Measurements from ENCODE around the gene TNFSF12. TPM values are rescaled to one million over a fixed set of nuclear protein-coding genes. Genes with fewer than 3 reads are reported as not detected.

The TNFSF12 gene
- total RNA-seq, 4 donors from 2014 or later: 9.9 to 31.7 (median 20.9) TPM

DNA sequence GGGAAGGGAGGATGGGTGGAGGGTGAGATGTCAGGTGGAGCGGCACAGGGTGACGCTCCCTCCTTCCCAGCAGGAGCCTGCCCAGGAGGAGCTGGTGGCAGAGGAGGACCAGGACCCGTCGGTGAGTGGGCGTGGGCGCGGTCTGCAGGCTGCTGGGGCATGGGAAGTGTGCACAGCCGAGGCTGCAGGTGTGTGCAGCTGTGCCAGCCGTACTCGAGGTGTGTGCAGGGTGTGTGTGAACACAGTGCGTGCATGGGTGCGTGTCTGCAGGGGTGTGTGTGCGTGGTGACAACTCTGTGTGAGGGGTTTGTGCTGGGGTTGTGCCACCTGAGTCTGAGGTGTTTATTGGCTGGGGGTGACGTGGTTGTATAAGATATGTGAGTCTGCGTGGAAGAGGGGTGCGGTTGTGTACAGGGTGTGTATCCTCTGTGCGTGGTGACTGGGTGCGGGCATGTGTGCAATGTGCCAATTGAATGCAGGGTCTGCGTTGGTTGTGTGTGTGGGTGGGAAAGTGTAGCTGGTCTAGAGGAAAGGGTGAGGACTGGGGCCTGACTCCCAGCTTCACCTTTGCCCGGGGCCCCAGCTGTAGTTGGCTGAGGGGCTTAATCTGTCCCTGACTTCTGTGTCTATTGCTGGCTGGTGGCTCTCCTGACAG, 670 bp downstream of the TNFSF12 start:
- WGBS, 2 donors: 14 to 18% methylated on average over 20 of the region's 20 CpGs
- H3K4me3 ChIP-seq (ENCODE audit: low read depth, poor library complexity, severe bottlenecking): peak overlapping the region; percentile 51
- no peak for TF ChIP-seq POLR2A (IDR thresholded peaks at IDR 0.05)
- TF ChIP-seq, protein P1, sequence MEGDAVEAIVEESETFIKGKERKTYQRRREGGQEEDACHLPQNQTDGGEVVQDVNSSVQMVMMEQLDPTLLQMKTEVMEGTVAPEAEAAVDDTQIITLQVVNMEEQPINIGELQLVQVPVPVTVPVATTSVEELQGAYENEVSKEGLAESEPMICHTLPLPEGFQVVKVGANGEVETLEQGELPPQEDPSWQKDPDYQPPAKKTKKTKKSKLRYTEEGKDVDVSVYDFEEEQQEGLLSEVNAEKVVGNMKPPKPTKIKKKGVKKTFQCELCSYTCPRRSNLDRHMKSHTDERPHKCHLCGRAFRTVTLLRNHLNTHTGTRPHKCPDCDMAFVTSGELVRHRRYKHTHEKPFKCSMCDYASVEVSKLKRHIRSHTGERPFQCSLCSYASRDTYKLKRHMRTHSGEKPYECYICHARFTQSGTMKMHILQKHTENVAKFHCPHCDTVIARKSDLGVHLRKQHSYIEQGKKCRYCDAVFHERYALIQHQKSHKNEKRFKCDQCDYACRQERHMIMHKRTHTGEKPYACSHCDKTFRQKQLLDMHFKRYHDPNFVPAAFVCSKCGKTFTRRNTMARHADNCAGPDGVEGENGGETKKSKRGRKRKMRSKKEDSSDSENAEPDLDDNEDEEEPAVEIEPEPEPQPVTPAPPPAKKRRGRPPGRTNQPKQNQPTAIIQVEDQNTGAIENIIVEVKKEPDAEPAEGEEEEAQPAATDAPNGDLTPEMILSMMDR (IDR thresholded peaks at IDR 0.05): no peak
- intact Hi-C loops (cut with DNase I; ENCODE audit: low total_unique reads): loop anchor here (10.0 kb wide), 2 partner anchors 55 to 195 kb away; partner anchors contain the start of genes KCTD11 and TMEM95
- peak in 1 of 2 donors; percentile 88 for DNase-seq (ENCODE audit: low spot score in 2 of 2)

DNA sequence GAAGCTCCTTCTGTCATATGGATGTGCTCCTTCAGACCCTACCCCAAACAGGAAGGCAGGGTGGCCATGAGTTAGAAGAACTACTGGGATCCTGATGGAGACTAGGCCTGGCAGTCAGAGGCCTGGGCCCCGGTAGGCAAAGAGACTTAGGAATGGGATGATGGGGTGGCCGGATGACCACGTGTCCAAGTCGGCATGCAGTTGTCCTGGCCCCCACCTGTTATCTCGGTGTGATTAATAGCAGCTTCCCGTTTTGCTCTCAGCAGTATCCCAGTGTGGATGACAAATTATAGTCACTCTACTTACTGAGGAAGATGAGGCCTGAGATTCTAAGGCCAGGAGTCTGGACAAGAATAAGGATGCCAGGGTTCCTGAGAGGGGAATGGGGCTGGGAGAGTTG, 1.5 kb downstream of the TNFSF12 start:
- WGBS, 2 donors: 66 to 71% methylated on average over 6 of the region's 6 CpGs
- intact Hi-C loops (cut with DNase I; ENCODE audit: low total_unique reads): loop anchor here (10.0 kb wide), 2 partner anchors 56 to 196 kb away; partner anchors contain the start of genes KCTD11 and TMEM95

DNA sequence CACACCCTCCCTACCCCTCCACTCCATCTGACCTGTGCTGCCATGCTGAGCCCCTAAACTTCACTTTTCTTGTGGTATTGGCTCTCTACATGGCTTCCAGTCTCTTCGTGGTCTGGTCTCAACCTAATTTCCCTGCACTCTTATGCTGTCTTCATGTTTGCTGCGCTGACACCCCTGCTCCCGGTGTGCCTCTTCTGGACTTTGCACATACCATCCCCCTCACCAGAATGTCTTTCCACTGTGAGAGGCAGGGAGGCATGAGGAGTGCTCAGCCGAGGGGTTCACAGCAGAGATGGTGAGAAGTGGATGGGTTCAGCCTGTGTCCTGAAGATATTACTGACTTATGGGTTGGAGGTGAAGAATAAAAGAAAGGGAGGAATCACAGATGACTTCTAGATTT, 2.5 kb downstream of the TNFSF12 start:
- intact Hi-C loops (cut with DNase I; ENCODE audit: low total_unique reads): loop anchor here (10.0 kb wide), 2 partner anchors 57 to 197 kb away; partner anchors contain the start of genes KCTD11 and TMEM95
- 94% methylated on average over 4 of the region's 4 CpGs for WGBS, 2 donors
- DNase-seq (ENCODE audit: low spot score in 2 of 2): no peak
- TF ChIP-seq, protein P1 (IDR thresholded peaks at IDR 0.05): no peak
- TF ChIP-seq POLR2A (IDR thresholded peaks at IDR 0.05): no peak
- H3K4me3 ChIP-seq (ENCODE audit: low read depth, poor library complexity, severe bottlenecking): no peak overlapping the region

More for the DNA sequence above, 1.5 kb downstream of the TNFSF12 start:
- H3K4me3 ChIP-seq (ENCODE audit: low read depth, poor library complexity, severe bottlenecking): no peak overlapping the region
- no peak for DNase-seq (ENCODE audit: low spot score in 2 of 2)
- TF ChIP-seq, protein P1 (IDR thresholded peaks at IDR 0.05): no peak
- no peak for TF ChIP-seq POLR2A (IDR thresholded peaks at IDR 0.05)

DNA sequence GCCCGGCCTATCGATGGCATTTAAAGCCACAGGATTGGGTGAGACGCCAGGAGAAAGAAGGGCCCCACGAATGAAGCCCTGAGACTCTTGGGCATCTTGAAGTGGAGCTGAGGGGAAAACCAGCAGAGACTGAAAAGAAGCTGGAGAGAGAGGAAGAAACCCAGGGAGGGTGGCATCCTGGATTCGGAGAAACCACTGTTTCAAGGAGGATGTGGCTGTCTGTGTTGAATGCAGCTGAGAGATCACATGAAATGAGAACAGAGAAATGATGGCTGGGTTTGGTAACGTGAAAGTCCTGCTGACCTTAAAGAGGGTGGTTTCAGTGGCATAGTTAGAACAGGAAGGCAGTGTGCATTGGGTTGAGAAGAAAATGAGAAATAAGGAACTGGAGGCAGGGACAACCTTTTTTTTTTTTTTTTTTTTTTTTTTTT, 3.8 kb downstream of the TNFSF12 start:
- H3K4me3 ChIP-seq (ENCODE audit: low read depth, poor library complexity, severe bottlenecking): no peak overlapping the region
- intact Hi-C loops (cut with DNase I; ENCODE audit: low total_unique reads): loop anchor here (10.0 kb wide), 2 partner anchors 58 to 198 kb away; partner anchors contain the start of genes KCTD11 and TMEM95
- WGBS, 2 donors: 61 to 67% methylated on average over 6 of the region's 6 CpGs
- no peak for DNase-seq (ENCODE audit: low spot score in 2 of 2)
- TF ChIP-seq, protein P1 (IDR thresholded peaks at IDR 0.05): no peak
- TF ChIP-seq POLR2A (IDR thresholded peaks at IDR 0.05): no peak

DNA sequence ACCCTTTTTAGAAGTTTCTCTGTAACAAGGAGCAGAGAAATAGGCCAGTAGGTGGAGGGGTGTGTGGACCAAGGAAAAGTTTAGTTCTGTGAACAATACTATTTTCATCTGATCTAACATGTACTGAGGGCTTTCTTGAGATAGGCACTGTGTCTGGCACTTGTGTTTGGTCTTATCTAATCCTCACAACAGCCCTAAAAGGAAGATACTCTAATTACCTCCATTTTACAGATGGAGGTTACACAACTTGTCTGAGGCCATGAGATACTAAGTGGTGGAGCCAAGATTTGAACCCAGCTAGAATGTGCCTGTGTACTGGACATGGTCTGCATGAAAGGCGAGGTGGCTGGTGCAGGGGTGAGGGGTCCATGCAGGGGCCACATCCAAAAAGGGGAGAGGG, 4.5 kb downstream of the TNFSF12 start:
- no peak overlapping the region for H3K4me3 ChIP-seq (ENCODE audit: low read depth, poor library complexity, severe bottlenecking)
- TF ChIP-seq, protein P1 (IDR thresholded peaks at IDR 0.05): no peak
- TF ChIP-seq POLR2A (IDR thresholded peaks at IDR 0.05): no peak
- no peak for DNase-seq (ENCODE audit: low spot score in 2 of 2)
- intact Hi-C loops (cut with DNase I; ENCODE audit: low total_unique reads): loop anchor here (10.0 kb wide), 2 partner anchors 59 to 199 kb away; partner anchors contain the start of genes KCTD11 and TMEM95
- 95 to 100% methylated on average over 1 of the region's 1 CpG for WGBS, 2 donors

Measured in lower leg skin (tissue), 4 donors.